ENCODE data around the gene VPS37B.
"Not testable (repeated sequence)": the region's sequence is repeated elsewhere in the genome, so short reads cannot be mapped to it uniquely, and the experiment has no call there.

Gene VPS37B

DNA sequence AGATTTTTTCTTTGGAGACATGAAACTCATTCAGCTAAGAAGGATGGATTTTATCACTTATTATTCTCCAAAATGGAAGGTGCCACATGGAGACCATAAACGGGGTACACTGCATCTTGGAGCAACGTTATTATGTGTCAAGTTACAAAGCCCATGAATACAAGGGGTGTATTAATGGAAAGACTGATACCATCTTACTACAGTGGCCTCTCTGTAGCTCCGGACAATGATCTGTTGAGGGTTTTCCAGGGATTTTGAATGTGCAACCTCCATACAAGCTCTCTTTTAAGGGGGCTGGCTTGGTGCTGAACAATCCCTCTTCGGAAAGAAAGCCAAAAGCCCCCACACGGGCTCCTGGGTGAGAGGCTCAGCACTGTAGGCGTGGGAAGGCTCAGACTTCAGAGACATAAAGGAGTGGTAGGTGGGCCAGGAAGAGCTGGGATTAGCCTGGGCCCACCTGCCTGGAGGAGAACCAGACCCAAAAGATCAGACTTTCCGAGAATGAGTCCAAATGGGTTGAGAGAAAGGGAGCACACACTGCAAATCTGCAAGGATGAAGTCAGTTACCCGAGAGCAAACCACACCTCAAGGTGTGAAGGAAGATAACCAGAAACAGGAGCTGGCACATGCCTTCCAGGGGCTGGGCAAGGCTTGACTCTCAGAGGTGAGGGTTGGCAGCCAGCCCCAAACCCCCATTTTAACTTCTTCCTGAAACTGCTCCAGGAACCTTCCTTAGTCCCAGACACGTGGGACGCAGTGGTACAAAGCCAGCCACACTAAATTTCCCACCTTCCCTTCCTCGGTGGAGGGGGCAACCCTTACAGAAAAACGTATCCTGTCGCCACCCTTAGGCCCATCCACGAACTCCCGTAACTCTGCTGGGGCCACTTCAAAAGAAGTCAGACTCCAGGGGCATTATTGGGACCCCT, 1.5 kb downstream of the VPS37B start:
- no peak for DNase-seq (ENCODE audit: low read depth)
- H3K4me3 ChIP-seq (ENCODE audit: low read depth, low read length), result peak overlapping the region; percentile 87
- TF ChIP-seq, protein P1, sequence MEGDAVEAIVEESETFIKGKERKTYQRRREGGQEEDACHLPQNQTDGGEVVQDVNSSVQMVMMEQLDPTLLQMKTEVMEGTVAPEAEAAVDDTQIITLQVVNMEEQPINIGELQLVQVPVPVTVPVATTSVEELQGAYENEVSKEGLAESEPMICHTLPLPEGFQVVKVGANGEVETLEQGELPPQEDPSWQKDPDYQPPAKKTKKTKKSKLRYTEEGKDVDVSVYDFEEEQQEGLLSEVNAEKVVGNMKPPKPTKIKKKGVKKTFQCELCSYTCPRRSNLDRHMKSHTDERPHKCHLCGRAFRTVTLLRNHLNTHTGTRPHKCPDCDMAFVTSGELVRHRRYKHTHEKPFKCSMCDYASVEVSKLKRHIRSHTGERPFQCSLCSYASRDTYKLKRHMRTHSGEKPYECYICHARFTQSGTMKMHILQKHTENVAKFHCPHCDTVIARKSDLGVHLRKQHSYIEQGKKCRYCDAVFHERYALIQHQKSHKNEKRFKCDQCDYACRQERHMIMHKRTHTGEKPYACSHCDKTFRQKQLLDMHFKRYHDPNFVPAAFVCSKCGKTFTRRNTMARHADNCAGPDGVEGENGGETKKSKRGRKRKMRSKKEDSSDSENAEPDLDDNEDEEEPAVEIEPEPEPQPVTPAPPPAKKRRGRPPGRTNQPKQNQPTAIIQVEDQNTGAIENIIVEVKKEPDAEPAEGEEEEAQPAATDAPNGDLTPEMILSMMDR (conservative IDR thresholded peaks at IDR 0.05; ENCODE audit: low read depth, low read length), result no peak

DNA sequence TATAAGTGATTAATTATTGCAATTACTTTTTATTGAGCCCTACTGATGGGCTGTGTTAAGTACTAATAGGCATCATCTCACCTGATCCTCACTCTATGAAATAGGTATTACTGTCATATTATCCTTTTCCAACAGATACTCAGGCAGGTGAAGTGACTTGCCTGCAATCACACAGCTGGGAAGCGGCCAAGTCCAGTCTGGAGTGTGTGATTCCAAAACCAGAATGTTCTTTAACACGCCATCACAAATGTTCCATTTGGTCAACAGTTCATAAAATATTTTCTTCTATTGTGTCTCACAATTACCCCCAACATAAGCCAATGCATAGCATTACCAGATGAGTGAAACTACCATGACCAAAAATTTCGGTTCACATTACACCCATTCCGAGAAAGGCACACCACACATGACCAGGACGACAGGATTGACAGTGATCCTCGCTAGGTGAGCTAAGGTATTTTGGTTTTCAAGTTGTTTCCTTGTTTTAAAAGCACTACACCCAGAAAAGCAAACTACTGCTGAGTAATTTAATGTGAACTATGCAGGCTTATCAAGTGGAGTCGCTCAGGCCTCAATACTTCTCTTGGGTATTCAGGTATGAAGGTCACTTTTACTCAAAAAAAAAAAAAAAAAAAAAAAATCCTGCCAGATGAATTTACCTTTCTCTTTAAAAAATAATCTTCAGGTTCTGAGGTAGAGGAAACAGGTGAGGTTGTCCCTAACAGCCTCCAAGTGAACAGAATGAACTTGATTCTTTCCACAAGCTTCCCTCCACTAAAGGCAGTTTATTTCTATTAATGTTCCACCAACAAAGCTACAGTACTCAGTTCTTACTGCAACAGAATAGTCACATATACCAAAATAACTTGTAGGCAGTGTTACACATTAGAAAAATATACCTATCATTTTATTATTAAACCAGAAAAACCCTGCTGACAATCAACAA, 2.4 kb downstream of the VPS37B start:
- TF ChIP-seq, protein P1 (conservative IDR thresholded peaks at IDR 0.05; ENCODE audit: low read depth, low read length), result no peak
- H3K4me3 ChIP-seq (ENCODE audit: low read depth, low read length), result no peak overlapping the region
- no peak for DNase-seq (ENCODE audit: low read depth)

GRCh38 chr12:122892724-122893123, 3.2 kb downstream of the VPS37B start:
- not testable (repeated sequence) for DNase-seq (ENCODE audit: low read depth); H3K4me3 ChIP-seq (ENCODE audit: low read depth, low read length)

GRCh38 chr12:122891661-122892525, 4.0 kb downstream of the VPS37B start:
- DNase-seq (ENCODE audit: low read depth), result peak; percentile 45
- no peak overlapping the region for H3K4me3 ChIP-seq (ENCODE audit: low read depth, low read length)
- TF ChIP-seq, protein P1 (conservative IDR thresholded peaks at IDR 0.05; ENCODE audit: low read depth, low read length), result no peak

GRCh38 chr12:122889761-122890520, 6.0 kb downstream of the VPS37B start:
- TF ChIP-seq, protein P1 (conservative IDR thresholded peaks at IDR 0.05; ENCODE audit: low read depth, low read length), result no peak
- no peak for DNase-seq (ENCODE audit: low read depth)
- H3K4me3 ChIP-seq (ENCODE audit: low read depth, low read length), result no peak overlapping the region

- DNase-seq (ENCODE audit: low read depth), result peak; percentile 92
- TF ChIP-seq, protein P1 (conservative IDR thresholded peaks at IDR 0.05; ENCODE audit: low read depth, low read length), result no peak
- peak overlapping the region; percentile 42 for H3K4me3 ChIP-seq (ENCODE audit: low read depth, low read length)
Observed at GRCh38 chr12:122888232-122888752, 7.6 kb downstream of the VPS37B start.

All from choroid plexus epithelial cell (primary cell).